RPMI7951 (cell line): ENCODE data around the gene FAM161A. TPM values are rescaled to one million over a fixed set of nuclear protein-coding genes. Genes with fewer than 3 reads are reported as not detected.

Source experiments
- DNase-seq: peaks from one replicate; pipeline ENCODE4 v3.0.0-alpha.2; 2012; ENCODE audit warnings: low read depth
- total RNA-seq: library from RNA; depleted of rRNA; stranded (reverse); fragments of >200 nt; shearing (Covaris generic); gene quantifications from 2 replicates; pipeline ENCODE4 v1.2.3, GENCODE V29; 2014; rRNA removed

FAM161A gene
- total RNA-seq, 1 experiment from 2014 or later = 1.8 TPM

DNA sequence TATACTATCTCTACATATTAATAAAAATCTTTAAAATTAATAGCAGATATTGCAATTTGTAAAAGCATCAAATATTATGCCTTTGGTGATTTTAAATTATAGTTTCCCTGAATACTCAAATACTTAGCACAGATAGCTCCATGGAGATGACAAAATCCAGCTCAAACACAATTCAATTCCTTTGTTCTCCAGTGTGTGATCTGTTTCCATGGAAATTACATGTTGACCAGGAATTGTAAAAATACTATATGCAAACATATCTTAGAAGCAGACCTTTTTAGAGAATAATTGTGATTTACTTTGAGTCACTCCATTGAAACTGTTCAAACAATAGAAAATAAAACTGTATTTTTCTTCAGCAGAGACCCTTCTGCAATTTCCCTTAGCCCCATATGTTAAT is 68.3 kb downstream of the FAM161A start:
- no peak for DNase-seq

DNA sequence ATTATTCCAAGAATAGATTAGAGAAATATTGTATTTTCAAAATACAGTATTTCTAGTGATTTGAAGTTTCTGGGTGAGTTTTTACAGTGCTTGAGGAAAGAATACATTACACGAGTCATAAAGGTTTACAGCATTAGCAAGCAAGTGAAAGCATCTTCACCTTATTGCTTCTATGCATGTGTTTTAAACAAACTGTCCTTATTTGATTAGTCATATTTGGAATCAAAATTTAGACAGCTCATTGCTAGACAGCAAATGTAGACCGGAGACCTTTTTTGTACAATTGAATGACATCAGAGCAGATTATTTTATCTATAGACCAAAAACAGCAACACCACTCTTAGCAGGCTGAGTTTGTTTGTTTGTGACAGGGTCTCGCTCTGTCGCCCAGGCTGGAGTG is 69.2 kb downstream of the FAM161A start:
- no peak for DNase-seq

DNA sequence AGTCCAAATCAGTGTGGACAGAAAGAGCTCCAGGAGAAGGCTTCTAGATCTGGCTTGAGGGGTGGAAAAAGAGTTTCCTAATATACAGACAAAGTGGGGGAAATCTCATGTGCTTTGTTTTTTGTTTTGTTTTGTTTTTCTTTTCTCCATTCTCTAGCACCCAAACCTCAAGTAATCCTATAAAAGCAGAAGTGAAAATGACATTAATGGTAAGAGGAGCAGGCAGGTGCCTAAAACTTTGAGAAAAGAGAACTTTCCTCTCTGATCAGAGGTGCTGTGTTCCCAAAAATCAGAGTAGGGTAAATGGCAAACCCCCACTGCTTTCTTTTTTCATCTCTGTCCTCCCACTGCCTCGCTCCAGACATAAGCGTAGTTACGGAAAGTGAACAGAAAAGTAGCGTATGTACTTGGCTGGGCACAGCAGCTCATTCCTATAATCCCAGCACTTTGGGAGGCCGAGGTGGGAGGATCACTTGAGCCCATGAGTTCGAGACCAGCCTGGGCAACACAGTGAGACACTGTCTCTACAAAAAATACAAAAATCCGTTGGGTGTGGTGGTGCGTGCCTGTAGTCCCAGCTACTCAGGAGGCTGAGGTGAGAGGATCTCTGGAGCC is 77.8 kb downstream of the FAM161A start:
- DNase-seq = no peak

Other genes with a start within 250 kb of the FAM161A start
- gene CCT4, start 34.6 kb upstream of the FAM161A start, total RNA-seq = 301 and 306 TPM in 2 replicates
- gene COMMD1, start 51.6 kb upstream of the FAM161A start, total RNA-seq = 78.7 and 100 TPM in 2 replicates